Epithelial cell of proximal tubule (primary cell): ENCODE measurements around the gene OR2H1. TPM values are rescaled to one million over a fixed set of nuclear protein-coding genes. Genes with fewer than 3 reads are reported as not detected.

Experiments used
- DNase-seq: peaks from one replicate; pipeline ENCODE4 v3.0.0-alpha.2; 2011; ENCODE audit warnings: low read depth
- H3K4me3 ChIP-seq: 2 replicates; pipeline ENCODE4 v1.5.1; 2011; ENCODE audit warnings: low read depth, mild to moderate bottlenecking, low read length
- total RNA-seq: library from RNA; depleted of rRNA; stranded (reverse); fragments of >200 nt; gene quantifications from 2 replicates; pipeline ENCODE4 v1.2.3, GENCODE V29; 2015
- TF ChIP-seq, protein P1 (sequence below): conservative IDR thresholded peaks from 2 replicates; pipeline ENCODE4 v1.5.1; 2012; ENCODE audit warnings: low read depth, mild to moderate bottlenecking, low read length

Gene OR2H1
- total RNA-seq, 1 donor from 2014 or later = not detected

DNA sequence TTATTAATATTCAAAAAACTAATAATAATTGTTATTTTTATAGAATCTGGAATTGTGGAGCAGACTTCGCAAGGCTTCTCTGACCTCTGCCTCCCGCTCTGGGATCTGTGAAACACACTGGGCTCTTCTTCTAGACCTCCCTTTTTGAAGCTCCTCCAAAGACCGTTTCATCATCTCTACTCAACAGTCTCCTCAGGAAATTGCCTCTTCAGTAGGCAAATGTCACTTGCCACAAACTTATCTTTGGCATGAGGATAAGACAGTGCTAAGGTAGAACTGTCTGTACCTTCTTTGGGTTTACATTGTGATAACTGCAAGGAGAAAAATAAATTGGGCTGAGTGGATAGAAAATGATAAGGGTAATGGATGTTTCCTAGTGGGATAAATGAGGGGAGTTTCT is 33.1 kb downstream of the OR2H1 start:
- no peak overlapping the region for H3K4me3 ChIP-seq
- DNase-seq = no peak
- TF ChIP-seq, protein P1, sequence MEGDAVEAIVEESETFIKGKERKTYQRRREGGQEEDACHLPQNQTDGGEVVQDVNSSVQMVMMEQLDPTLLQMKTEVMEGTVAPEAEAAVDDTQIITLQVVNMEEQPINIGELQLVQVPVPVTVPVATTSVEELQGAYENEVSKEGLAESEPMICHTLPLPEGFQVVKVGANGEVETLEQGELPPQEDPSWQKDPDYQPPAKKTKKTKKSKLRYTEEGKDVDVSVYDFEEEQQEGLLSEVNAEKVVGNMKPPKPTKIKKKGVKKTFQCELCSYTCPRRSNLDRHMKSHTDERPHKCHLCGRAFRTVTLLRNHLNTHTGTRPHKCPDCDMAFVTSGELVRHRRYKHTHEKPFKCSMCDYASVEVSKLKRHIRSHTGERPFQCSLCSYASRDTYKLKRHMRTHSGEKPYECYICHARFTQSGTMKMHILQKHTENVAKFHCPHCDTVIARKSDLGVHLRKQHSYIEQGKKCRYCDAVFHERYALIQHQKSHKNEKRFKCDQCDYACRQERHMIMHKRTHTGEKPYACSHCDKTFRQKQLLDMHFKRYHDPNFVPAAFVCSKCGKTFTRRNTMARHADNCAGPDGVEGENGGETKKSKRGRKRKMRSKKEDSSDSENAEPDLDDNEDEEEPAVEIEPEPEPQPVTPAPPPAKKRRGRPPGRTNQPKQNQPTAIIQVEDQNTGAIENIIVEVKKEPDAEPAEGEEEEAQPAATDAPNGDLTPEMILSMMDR = no peak

DNA sequence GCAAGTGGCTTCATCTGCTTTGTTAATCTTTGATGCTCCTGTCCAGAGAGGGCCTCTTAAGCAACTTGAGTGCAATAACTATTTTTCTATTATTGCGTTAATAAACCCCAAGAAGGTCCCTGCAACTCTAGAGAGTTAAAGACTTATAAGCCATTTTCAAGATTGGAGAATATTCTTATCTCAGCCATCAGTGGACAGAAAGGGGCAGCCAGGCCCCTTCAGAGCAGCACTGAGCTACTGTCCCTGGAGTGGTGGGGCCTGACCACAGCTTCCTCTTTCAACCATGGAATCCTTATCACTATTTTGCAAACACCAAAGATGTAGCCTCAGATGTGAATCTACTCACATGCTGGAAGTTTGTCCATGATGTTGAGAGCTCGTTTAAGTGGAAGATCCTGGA is 33.6 kb downstream of the OR2H1 start:
- no peak for DNase-seq
- H3K4me3 ChIP-seq = no peak overlapping the region
- TF ChIP-seq, protein P1 = no peak

- no peak for DNase-seq
- TF ChIP-seq, protein P1 = no peak
- no peak overlapping the region for H3K4me3 ChIP-seq
These were observed 34.6 kb downstream of the OR2H1 start for GRCh38 chr6:29491574-29491973.

DNA sequence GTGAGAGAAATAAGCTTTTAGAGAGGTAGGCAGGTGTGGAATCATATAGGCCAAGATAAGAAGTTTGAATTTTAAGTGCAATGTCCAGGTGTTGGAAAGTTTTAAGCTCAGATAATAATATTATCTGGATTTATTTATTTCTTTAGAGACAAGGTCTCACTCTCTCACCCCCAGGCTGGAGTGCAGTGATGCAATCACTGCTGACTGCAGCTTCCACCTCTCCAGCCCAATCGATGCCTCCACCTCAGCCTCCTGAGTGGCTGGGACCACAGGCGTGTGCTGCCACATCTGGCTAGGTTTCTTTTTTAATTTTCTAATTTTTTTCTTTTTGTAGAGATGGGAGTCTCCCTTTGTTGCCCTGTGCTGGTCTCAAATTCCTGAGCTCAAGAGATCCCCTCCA is 36.3 kb downstream of the OR2H1 start:
- H3K4me3 ChIP-seq = no peak overlapping the region
- no peak for DNase-seq
- TF ChIP-seq, protein P1 = no peak

GRCh38 chr6:29494131-29494530 is 37.2 kb downstream of the OR2H1 start:
- DNase-seq = no peak
- TF ChIP-seq, protein P1 = no peak
- no peak overlapping the region for H3K4me3 ChIP-seq

GRCh38 chr6:29495571-29495970 is 38.6 kb downstream of the OR2H1 start:
- H3K4me3 ChIP-seq = no peak overlapping the region
- DNase-seq = no peak
- TF ChIP-seq, protein P1 = no peak

GRCh38 chr6:29496961-29497360 is 40.0 kb downstream of the OR2H1 start:
- DNase-seq = no peak
- TF ChIP-seq, protein P1 = no peak
- no peak overlapping the region for H3K4me3 ChIP-seq
